Mesendoderm (in vitro differentiated cells): ENCODE measurements around the gene CEP41.

Source experiments
- DNase-seq: peaks from one replicate; pipeline ENCODE4 v3.0.0; 2013
- H2AK5ac ChIP-seq: 2 replicates; pipeline ENCODE4 v1.6.1; 2013; ENCODE audit warnings: low read length, inconsistent platforms
- H2BK120ac ChIP-seq: 2 replicates; pipeline ENCODE4 v1.6.1; 2013; ENCODE audit warnings: low read depth, mild to moderate bottlenecking, low read length, moderate library complexity, mixed read lengths
- H2BK15ac ChIP-seq: replicated peaks from 2 replicates; pipeline ENCODE4 v1.6.1; 2013; ENCODE audit warnings: low read depth, mild to moderate bottlenecking, moderate library complexity
- H2BK5ac ChIP-seq: 2 replicates; pipeline ENCODE4 v1.6.1; 2013; ENCODE audit warnings: low read length, inconsistent platforms
- H3K18ac ChIP-seq: 2 replicates; pipeline ENCODE4 v1.6.1; 2013; ENCODE audit warnings: mild to moderate bottlenecking, low read length, mixed read lengths
- H3K23ac ChIP-seq: one replicate; pipeline ENCODE4 v1.6.1; 2013; ENCODE audit warnings: low read length
- H3K27ac ChIP-seq: 2 replicates; pipeline ENCODE4 v1.5.1; 2013; ENCODE audit warnings: low read depth, mild to moderate bottlenecking, inconsistent platforms, low read length, moderate library complexity
- H3K27me3 ChIP-seq: 2 replicates; pipeline ENCODE4 v1.6.1; 2013; ENCODE audit warnings: low read length, control low read depth, mild to moderate bottlenecking, inconsistent platforms; ENCODE audit not compliant: insufficient read depth, poor library complexity
- H3K36me3 ChIP-seq: 2 replicates; pipeline ENCODE4 v1.6.1; 2013; ENCODE audit warnings: low read length, inconsistent platforms; ENCODE audit not compliant: control insufficient read depth, insufficient read depth
- H3K4ac ChIP-seq: one replicate; pipeline ENCODE4 v1.6.1; 2013; ENCODE audit warnings: low read depth, mild to moderate bottlenecking, low read length, moderate library complexity
- H3K4me1 ChIP-seq: 2 replicates; pipeline ENCODE4 v1.6.1; 2013; ENCODE audit warnings: low read depth, low read length, inconsistent platforms; ENCODE audit not compliant: control insufficient read depth
- H3K4me2 ChIP-seq: 2 replicates; pipeline ENCODE4 v1.6.1; 2013; ENCODE audit warnings: low read length
- H3K4me3 ChIP-seq: 2 replicates; pipeline ENCODE4 v1.5.1; 2013; ENCODE audit warnings: mild to moderate bottlenecking, low read length
- H3K56ac ChIP-seq: one replicate; pipeline ENCODE4 v1.6.1; 2013; ENCODE audit warnings: low read length
- H3K79me1 ChIP-seq: 2 replicates; pipeline ENCODE4 v1.6.1; 2013; ENCODE audit warnings: low read length, inconsistent platforms
- H3K79me2 ChIP-seq: 2 replicates; pipeline ENCODE4 v1.6.1; 2013; ENCODE audit warnings: mild to moderate bottlenecking, low read length; ENCODE audit not compliant: control insufficient read depth, insufficient read depth
- H3K9ac ChIP-seq: 2 replicates; pipeline ENCODE4 v1.6.1; 2013; ENCODE audit warnings: low read length, inconsistent platforms
- H4K5ac ChIP-seq: one replicate; pipeline ENCODE4 v1.6.1; 2013; ENCODE audit warnings: low read length
- H4K8ac ChIP-seq: one replicate; pipeline ENCODE4 v1.6.1; 2013; ENCODE audit warnings: low read depth, mild to moderate bottlenecking, control low read depth, low read length, moderate library complexity
- WGBS: extraction: QIAGEN DNeasy Blood & Tissue Kit; methylation state at CpG from one replicate; pipeline ENCODE4 v1.1.7; 2013; ENCODE audit warnings: low lambda C conversion rate, missing lambda C conversion rate; ENCODE audit not compliant: insufficient coverage; ENCODE audit errors: extremely low coverage; 5-methylcytosine and 5-hydroxymethylcytosine counted together

The CEP41 gene

DNA sequence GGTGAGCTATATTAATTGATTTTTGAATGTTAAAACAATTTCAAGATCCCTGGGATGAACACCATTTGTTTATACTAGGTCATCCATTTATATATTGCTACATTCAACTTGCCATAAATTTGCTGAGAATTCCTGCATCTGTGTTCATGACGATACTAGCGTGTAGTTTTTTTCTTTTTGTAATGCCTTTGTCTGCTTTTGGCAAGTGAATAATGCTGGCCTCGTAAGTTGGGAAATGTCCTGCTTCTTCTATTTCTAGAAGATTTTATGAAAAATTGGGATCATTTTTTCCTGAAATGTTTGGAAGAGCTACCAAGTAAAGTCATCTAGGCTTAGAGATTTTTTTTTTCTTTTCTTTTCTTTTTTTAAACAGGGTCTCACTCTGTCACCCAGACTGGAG is 38.2 kb upstream of the CEP41 start:
- no peak overlapping the region for H2BK5ac ChIP-seq
- WGBS, result no CpG with 5 or more reads among the region's 3 CpGs
- no peak for DNase-seq

DNA sequence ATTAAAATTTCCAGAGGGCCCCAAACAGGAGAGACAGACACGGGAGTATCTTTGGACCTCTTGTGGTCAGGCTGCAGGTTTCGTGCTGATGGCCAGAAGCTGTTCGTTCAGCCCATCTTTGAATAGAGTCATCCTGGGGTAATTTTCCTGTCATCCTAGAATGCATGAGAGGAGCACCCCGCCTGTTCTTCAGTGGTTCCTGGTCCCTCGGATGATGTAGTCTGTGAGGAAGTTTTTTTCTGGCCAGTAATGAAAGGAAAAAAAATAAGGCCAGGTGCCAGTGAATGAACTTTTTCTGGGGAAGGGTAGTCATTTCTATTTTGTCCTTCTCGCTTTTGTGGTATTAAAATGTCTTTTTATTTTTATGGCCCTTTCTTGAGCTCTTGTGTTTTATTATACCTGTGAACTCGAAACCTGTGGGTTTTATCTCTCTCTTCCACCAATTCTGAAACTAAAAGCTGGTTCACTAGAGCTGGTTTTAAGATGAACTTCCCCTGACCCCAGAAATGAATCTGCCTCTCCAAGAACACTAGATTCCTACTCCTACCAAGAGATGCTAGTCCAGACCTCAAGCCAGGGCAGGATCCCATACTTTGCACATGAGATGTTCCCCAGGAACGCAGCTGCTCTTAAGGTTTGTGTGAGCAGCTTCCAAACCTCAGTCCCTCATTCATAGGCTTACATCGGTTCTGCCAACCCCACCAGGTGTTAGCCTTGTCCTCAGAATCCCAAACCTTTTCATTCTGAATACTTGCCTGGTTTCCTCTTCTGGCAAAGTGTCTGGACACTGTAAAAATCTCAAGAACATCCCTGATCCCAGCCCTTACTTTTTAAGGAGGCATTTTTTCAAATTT is 35.7 kb upstream of the CEP41 start:
- DNase-seq, result no peak
- Histone ChIP-seq H3K27ac (no peak overlapping the region), H2BK5ac (no peak overlapping the region), H3K18ac (no peak overlapping the region), H3K27me3 (no peaks in the 10 kb centered on the region), H2BK120ac (no peak overlapping the region), H3K9ac (no peak overlapping the region), H3K36me3 (no peaks in the 10 kb centered on the region), H3K23ac (no peak overlapping the region), H3K79me2 (no peaks in the 10 kb centered on the region), H2AK5ac (no peak overlapping the region), H4K8ac (no peak overlapping the region), H2BK15ac (no peak overlapping the region), H3K4me3 (no peak overlapping the region), H3K4ac (no peak overlapping the region), H3K4me1 (no peaks in the 10 kb centered on the region), H4K5ac (no peak overlapping the region), H3K4me2 (no peak overlapping the region), H3K56ac (no peak overlapping the region), H3K79me1 (no peaks in the 10 kb centered on the region)
- no CpG with 5 or more reads among the region's 9 CpGs for WGBS

More for the DNA sequence above, 38.2 kb upstream of the CEP41 start:
- Histone ChIP-seq H2BK120ac (no peak overlapping the region), H3K79me2 (no peaks in the 10 kb centered on the region), H3K27me3 (no peaks in the 10 kb centered on the region), H2AK5ac (no peak overlapping the region), H3K4me1 (no peaks in the 10 kb centered on the region), H4K5ac (no peak overlapping the region), H3K36me3 (no peaks in the 10 kb centered on the region), H3K23ac (no peak overlapping the region), H3K4me3 (no peak overlapping the region), H2BK15ac (no peak overlapping the region), H3K4ac (no peak overlapping the region), H3K56ac (no peak overlapping the region), H3K79me1 (no peaks in the 10 kb centered on the region), H3K9ac (no peak overlapping the region), H4K8ac (no peak overlapping the region), H3K18ac (no peak overlapping the region), H3K4me2 (no peak overlapping the region), H3K27ac (no peak overlapping the region)

DNA sequence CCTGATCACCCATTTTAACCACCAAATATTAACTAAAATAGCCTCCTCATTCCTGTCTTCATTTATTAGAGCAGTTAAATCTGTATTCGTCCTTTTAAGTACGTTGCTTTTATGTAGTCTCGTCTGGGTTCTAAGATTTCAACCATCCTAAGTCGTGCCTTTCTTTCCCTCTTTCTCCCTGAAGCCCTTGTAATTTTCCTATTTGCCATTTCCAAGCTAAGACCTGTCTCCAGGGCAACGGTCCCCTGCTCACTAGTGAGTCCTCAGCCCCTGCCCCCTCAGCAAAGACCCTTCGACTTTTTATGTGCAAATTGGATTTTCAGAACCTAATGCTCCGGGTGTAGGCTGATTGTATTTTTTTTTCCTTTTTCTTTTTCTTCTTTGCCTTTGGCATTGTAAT is 35.0 kb upstream of the CEP41 start:
- Histone ChIP-seq H3K18ac (no peak overlapping the region), H3K27me3 (no peaks in the 10 kb centered on the region), H3K4ac (no peak overlapping the region), H2AK5ac (no peak overlapping the region), H3K79me2 (no peaks in the 10 kb centered on the region), H3K4me3 (no peak overlapping the region), H3K23ac (no peak overlapping the region), H3K27ac (no peak overlapping the region), H3K36me3 (no peaks in the 10 kb centered on the region), H2BK120ac (no peak overlapping the region), H3K9ac (no peak overlapping the region), H4K5ac (no peak overlapping the region), H2BK5ac (no peak overlapping the region), H3K4me2 (no peak overlapping the region), H2BK15ac (no peak overlapping the region), H3K4me1 (no peaks in the 10 kb centered on the region), H3K56ac (no peak overlapping the region), H3K79me1 (no peaks in the 10 kb centered on the region), H4K8ac (no peak overlapping the region)
- no peak for DNase-seq
- no CpG with 5 or more reads among the region's 7 CpGs for WGBS

DNA sequence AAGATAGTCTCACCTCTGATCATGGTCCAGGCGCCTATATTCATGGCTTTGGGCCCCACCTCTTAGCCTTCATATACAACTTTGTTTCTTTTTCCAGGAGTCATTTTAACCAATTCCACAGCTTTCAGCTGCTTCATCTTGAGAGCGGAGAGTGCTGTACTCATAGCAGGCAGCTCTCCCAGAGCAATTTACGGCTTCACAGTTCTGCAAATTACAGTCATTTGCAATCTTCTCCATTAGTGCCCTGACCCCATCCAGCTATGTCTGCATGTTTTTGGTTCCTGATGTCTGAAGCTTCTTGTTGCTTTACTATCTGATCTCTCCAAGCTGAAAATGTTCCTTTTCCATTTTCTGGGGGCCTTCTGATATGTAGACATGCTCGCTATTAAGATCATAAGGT is 33.1 kb upstream of the CEP41 start:
- Histone ChIP-seq H3K79me1 (no peaks in the 10 kb centered on the region), H3K79me2 (no peaks in the 10 kb centered on the region), H2AK5ac (no peak overlapping the region), H2BK5ac (no peak overlapping the region), H3K27ac (no peak overlapping the region), H3K36me3 (no peaks in the 10 kb centered on the region), H3K4me2 (no peak overlapping the region), H2BK120ac (no peak overlapping the region), H3K18ac (no peak overlapping the region), H4K8ac (no peak overlapping the region), H3K27me3 (no peaks in the 10 kb centered on the region), H3K4me1 (no peaks in the 10 kb centered on the region), H3K4me3 (no peak overlapping the region), H3K4ac (no peak overlapping the region), H3K9ac (no peak overlapping the region), H3K56ac (no peak overlapping the region), H2BK15ac (no peak overlapping the region), H3K23ac (no peak overlapping the region), H4K5ac (no peak overlapping the region)
- no peak for DNase-seq
- WGBS, result no CpG with 5 or more reads among the region's 4 CpGs

DNA sequence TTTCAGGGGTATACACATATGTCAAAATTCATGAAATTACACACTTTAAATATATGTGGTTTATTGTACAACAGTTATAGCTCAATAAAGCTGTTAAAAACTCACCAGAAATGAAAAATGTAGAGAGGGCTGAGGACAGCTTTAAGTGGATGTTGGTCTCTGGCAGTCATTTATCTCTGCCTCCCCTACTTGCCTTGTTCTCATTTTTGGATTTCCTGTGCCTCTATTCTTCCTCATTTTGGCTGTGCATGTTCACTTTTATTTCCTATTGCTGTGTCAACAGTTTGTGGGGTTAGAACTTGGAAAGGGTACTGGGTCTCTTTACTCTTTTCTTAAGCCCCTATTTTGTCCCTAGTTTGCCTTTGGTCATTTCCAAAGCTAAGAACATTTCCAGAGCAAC is 32.5 kb upstream of the CEP41 start:
- Histone ChIP-seq H3K4me2 (no peak overlapping the region), H3K4ac (no peak overlapping the region), H3K27me3 (no peaks in the 10 kb centered on the region), H3K4me1 (no peaks in the 10 kb centered on the region), H3K79me2 (no peaks in the 10 kb centered on the region), H3K79me1 (no peaks in the 10 kb centered on the region), H2BK120ac (no peak overlapping the region), H3K23ac (no peak overlapping the region), H3K36me3 (no peaks in the 10 kb centered on the region), H3K18ac (no peak overlapping the region), H4K5ac (no peak overlapping the region), H3K4me3 (no peak overlapping the region), H2BK5ac (no peak overlapping the region), H3K9ac (no peak overlapping the region), H4K8ac (no peak overlapping the region), H2AK5ac (no peak overlapping the region), H3K56ac (no peak overlapping the region), H3K27ac (no peak overlapping the region), H2BK15ac (no peak overlapping the region)
- no peak for DNase-seq

DNA sequence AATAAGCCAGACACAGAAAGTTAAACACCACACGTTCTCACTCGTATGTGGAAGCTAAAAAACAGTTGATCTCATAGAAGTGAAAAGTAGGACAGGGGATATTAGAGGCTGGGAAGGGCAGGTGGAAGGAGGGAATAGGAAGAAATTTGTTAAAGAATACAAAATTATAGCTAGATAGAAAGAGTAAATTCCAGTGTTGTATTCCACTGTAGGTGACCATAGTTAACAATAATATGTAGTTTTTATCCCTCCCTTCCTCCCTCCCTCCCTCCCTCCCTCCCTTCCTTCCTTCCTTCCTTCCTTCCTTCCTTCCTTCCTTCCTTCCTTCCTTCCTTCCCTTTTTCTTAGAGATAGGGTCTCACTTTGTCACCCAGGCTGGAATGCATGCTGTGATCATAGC is 31.2 kb upstream of the CEP41 start:
- H3K9ac ChIP-seq, result no peak overlapping the region
- no peak overlapping the region for H3K56ac ChIP-seq
- H3K79me1 ChIP-seq, result no peaks in the 10 kb centered on the region
- no peak overlapping the region for H4K8ac ChIP-seq
- no peak for DNase-seq
- H3K4me2 ChIP-seq, result no peak overlapping the region
- H2AK5ac ChIP-seq, result no peak overlapping the region
- H4K5ac ChIP-seq, result no peak overlapping the region
- H2BK5ac ChIP-seq, result no peak overlapping the region
- no peaks in the 10 kb centered on the region for H3K79me2 ChIP-seq
- WGBS, result no CpG with 5 or more reads among the region's 2 CpGs
- H3K27me3 ChIP-seq, result no peaks in the 10 kb centered on the region
- no peak overlapping the region for H3K4me3 ChIP-seq
- no peak overlapping the region for H3K27ac ChIP-seq
- no peaks in the 10 kb centered on the region for H3K36me3 ChIP-seq
- H3K18ac ChIP-seq, result no peak overlapping the region
- no peaks in the 10 kb centered on the region for H3K4me1 ChIP-seq
- no peak overlapping the region for H3K4ac ChIP-seq
- H3K23ac ChIP-seq, result no peak overlapping the region
- no peak overlapping the region for H2BK15ac ChIP-seq
- H2BK120ac ChIP-seq, result no peak overlapping the region
